ENCODE measurements around the gene ITIH3.

DNA sequence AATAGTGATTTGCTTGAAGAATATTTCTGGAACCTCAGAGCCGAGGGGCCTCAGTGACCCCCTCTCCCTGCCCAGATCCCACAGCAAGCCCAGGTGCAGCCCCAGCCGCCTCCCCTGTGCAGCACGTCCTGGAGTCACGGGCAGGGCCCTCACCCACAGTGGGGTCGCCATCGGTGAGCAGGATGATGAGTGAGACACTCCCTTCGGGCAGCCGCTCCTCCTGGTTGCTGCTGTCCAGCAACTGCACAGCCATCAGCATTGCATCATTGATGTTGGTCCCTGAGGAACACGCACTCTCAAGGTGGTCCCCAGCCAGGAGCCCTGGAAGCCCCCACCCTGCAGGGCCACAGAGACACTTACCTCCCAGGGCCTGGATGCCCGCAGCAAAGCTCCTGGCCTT is 29.4 kb downstream of the ITIH3 start:
- TF ChIP-seq, protein P1, sequence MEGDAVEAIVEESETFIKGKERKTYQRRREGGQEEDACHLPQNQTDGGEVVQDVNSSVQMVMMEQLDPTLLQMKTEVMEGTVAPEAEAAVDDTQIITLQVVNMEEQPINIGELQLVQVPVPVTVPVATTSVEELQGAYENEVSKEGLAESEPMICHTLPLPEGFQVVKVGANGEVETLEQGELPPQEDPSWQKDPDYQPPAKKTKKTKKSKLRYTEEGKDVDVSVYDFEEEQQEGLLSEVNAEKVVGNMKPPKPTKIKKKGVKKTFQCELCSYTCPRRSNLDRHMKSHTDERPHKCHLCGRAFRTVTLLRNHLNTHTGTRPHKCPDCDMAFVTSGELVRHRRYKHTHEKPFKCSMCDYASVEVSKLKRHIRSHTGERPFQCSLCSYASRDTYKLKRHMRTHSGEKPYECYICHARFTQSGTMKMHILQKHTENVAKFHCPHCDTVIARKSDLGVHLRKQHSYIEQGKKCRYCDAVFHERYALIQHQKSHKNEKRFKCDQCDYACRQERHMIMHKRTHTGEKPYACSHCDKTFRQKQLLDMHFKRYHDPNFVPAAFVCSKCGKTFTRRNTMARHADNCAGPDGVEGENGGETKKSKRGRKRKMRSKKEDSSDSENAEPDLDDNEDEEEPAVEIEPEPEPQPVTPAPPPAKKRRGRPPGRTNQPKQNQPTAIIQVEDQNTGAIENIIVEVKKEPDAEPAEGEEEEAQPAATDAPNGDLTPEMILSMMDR (IDR thresholded peaks at IDR 0.05) = no peak
- no peak for TF ChIP-seq EP300 (IDR thresholded peaks at IDR 0.05)
- no peak for TF ChIP-seq POLR2A (IDR thresholded peaks at IDR 0.05)

Data from sigmoid colon (tissue), 4 donors.